Stimulated activated CD4-positive, alpha-beta T cell treated with anti-CD3 and anti-CD28 coated beads, Interleukin-15, amount 100 ng/mL, for 1 hour (primary cell): Measurements from ENCODE around the gene DIPK1B.

ENCODE experiments used
- DNase-seq, 2 donors: peaks; one replicate each; pipeline ENCODE4 v3.0.0-alpha.2; 2020; ENCODE audit warnings: low read depth in 1 of 2, low spot score in 1 of 2

DIPK1B gene

DNA sequence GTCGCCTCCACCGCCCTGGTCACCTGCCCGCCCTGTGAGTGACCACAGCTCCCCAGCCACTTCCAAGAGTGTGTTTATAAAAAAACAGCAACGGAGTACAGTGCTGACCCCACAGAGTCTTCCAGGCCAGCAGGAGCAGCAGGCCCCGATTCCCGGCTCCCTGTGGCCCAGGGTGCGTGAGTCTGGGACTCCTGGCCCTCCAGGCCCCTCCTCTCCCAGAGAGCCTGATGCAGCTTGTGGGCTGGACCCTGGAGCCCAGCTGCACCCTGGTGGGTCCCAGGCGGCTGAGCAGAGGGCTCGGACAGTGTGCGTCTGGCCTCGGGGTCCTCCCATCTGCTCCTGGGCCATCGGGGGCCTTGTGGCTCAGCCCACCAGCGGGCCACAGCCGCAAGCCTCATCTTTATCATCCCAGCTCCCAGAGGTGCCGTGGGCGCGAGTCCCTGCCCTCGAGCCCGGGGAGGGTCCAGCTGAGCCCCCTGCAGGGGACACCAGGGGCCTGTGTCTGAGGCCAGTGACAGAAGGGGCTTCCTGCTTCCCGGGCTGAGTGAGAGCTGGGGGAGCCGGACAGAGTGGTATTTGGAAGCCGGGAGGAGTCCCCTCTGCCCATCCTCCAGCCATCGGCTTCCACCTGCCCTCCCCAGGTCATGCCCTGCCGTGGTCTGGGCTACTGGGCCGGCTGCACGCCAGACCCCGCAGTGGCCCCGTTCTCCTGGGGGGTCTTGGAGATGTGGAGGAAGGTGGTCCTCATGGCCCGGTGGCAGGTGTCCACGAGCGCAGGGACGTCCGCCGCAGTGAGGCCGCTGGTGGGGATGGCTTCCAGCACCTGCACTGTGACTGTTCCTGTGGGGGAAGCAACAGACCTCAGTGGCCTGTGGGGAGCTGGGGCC is 39.0 kb upstream of the DIPK1B start:
- DNase-seq, result no peak

DNA sequence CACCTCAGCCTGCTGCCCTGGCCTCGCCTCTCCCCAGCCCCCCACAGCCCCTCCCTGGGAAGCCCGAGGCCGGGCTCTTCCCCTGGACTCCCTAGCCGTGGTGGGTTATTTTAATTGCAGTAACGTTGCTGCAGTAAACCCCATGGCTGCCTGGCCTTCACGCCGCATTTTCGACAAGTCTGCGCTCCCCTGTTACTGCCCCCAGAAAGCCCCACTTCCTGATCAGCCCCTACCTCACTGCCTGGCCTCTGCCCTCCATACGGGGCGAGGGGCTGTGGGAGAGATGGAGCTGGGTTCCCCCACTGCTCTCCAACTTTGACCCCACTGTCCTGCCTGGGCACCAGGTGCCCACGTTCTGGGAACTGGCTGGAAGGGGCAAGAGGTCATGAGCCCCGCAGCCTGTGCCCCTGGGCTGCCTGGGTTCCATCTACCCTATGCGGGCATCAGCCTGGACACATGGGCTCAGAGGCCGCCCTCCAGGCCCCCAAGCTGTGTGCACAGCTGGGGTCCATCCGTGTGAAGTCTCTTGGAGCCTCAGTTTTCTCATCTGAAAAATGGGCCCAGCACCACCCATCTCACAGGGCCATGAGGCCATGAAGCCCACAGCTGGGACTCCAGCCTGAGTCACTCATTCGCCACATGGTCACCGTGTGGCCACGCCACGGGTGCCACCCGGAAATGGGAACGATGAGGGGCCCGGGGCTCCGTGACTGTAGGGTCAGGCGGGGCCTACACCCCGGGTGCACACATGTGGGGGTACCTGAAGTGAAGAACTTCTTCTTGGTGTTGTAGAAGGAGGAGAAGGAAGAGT is 38.2 kb upstream of the DIPK1B start:
- DNase-seq, result no peak

DNA sequence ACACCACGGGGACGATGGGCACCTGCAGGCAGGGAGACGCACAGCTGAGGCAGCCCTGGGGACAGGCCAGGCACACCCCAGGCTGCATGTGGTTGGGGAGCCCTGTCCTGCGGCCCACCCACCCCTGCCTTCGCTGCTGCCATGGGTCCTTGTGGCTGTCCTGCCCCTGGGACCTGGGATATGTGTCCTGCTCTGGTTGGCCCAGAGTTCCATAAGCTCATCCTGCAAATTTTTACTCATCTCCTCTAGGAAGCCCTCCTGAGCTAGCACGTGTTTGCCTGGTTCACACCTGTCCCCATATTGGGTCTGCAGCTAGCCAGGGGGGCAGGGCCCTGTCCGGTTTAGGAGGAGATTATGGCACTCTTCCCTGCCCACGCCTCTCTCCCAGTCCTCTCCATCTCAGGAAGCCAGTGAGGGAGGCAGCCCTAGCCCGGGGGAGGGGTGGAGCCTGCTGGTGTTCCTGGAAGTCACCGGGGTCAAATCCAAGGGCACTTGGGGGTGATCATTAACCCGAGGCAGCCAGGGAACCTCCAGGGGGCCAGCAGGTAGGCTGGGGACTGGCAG is 37.5 kb upstream of the DIPK1B start:
- DNase-seq, result no peak

DNA sequence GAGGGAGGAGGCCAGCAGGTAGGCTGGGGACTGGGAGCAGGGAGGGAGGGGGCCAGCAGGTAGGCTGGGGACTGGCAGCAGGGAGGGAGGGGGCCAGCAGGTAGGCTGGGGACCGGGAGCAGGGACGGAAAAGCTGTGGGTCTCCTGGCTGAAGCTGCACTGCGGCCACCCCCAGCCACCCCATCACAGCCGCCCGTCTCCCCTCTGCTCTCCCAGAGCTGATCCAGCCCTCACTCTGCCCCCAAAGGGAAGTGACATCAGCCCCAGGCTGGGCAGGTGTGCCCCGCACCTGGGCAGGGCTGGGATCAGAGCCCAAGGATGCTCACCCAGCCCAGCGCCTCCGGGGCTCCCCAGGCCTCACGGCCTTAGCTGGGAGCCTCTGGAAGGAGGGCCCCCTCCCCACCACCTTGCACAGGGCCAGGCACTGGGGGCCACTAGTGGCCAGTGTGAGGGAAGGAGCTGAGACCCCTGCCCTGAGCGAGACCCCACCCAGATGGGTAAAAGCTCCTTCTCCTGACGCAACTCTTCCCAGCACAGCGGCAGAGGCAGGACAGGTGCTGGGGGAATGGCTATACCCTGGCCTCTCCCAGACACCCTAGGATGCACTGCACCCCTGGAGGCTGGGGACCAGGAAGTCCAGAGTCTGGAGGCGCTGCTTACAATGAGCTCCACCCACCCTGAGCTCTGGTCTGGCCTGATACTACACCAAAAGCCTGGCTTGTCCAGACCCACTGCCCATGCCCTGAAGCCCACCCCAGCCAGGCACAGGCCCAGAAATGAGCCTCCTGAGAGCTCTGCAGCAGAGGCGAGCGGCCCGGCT is 36.7 kb upstream of the DIPK1B start:
- DNase-seq, result no peak

DNA sequence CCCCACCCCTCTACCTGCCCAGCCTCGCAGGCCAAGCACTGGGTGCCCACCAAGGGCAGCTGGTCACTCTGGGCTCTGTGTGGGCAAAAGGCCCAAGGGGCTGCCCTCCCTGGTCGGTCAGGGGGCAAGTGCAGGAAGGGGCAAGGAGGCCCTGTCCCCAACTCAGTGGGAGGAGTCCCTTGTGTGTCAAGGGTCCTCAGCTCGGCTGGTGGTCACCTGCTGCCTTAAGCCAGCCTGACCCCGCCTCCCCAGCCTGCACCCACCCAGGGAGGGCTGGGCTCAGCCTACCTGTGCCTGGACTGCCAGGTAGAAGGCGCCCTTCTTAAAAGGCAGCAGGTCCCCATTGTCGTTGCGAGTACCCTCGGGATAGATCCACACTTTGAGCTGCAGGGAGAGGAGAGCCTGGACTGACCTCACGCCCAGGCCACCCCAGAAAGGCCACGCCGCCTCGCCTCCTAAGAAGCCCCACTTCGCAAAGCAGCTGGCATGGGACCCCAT is 36.0 kb upstream of the DIPK1B start:
- no peak for DNase-seq

DNA sequence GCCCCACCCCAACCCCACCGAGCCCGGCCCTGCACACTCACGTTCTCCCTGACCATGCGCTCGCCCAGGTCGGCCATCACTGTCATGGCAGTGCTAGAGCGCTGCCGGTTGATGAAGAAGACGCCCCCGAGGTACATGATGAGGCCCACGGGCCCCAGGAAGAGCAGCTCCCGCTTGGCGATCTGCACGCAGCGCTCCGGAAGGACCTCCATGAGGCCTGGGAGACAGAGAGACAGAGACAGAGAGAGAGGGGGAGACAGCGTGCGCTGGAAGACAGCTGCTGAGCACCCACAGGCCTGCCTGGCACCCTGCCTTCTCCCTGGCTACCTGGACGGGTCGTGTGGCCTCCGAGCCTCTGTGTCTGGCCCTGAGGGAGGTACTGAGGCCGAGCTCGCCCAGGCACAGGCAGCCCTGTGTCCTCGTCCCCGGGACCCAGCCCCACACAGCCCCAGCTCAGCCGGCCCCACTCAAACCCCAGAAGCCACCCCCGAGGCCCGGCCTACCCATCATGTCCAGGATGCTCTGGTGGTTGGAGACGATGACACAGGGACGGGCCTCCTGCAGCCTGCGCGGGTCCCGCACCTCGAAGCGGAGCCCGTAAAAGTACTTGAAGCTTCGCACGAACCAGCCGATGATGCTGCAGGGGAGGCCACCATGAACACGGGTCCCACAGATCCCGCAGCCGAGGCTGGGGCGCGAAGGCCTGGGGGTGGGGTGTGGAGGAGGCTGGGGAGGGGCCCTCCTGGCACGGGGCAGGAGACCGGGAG is 35.3 kb upstream of the DIPK1B start:
- DNase-seq, result no peak

DNA sequence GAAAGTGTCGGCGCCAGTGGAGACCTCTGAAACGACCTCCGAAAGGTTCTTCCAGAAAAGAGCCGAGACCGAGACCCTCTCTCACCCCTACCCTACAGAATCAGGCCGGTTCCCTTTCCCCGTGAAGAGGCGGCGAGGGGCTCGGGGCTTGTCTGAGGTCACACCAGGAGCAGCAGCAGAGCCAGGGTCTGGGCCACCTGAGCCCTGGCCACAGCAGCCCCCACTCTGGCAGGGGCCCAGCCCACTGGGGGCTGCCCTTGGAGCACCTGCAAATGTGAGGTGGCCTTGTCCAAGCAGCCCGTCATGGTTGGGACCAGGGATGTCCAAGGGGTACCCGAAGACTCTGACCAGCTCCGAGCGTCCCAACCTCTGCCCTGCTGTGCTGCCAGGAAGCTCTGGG is 34.3 kb upstream of the DIPK1B start:
- DNase-seq, result no peak

DNA sequence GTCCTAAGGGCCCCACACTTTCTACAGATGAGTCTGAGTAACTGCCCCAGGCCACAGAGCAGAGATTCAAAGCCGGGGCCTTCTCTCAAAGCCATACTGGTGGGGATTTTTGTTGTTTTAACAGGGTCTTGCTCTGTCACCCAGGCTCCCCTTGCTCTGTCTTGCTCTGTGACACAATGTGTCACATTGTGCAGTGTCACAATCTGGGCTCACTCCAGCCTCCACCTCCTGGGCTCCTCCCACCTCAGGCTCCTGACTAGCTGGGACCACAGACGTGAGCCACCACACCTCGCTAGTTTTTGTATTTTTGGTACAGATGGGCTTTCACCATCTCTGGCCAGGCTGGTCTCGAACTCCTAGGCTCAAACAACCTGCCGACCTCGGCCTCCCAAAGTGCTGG is 33.7 kb upstream of the DIPK1B start:
- no peak for DNase-seq

DNA sequence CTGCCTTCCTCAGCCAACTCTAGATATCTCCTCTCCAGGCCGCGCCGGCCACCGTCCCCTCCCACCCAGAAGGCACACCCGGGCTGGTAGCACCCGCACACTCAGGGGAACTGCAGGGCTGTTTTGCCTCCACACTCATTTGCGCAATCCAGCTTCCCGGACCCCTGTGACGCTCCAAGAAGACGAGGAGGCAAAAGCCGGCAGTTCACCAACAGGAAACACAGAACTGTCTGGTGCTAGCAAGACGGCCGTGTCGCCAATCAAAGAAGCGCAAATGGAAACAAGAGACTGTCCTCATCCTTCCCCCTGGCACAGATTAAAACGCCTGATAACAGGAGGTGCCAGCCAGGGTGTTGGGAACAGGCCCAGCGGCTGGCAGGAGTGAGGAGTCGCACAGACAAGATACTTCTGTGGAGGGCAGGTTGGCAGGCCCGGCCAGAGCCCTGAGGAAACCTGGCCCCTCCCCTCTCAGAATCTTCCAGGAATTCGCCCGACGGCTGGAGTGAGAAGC is 32.9 kb upstream of the DIPK1B start:
- DNase-seq, result no peak

DNA sequence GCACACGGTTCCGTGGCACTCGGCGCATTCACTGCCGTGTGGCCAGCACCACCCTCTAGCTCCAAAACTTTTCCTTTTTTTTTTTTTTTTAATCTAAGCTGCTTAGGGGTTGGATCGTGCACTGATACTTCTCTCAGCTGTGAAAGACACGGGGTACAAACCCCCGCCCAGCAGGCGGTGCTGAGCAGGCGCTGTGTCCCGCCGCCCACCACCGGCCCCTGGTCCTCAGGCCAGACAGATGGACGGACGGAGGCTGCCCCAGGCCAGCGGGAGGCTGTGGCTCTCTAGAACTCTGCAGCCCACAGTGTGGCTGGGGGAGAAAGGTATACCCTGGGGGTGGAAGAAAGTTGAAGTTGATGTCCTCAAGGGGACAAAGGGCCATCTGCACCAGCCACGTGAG is 31.3 kb upstream of the DIPK1B start:
- DNase-seq, result no peak

DNA sequence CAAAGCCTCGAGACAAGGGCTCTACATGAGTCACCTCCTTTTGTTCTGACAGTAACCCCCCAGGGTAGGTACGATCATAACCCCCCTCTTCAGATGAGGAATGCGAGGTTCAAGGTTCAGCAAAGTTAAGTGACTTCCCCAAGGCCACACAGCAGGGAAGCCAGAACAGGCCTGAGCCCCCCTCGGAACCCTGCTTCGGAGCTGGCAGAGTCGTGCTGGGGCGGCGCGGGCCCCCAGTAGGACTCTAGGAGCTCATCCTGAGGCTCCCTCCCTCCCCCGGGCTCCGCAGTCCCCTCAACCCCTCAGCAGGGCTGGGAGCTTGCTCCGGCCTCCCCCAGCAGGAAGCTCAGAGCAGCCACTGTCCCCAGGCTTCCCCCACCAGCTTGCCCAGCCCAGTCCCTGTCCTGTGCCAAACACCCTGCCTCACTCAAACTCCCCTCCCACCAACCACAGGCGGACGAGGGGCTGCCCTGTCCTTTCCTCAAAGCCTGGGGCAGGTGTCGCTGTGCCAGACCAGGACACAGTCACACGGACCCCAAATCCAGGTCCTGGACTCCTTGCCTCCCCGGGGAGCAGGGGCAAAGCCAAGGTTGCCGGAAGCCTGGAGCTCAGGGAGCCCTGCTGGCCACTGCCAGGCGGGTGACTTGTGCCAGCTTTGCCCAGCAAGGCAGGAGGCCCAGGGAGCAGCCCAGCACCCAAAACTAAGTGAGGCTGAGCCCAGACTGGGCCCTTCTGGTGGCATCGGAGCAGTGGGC is 30.2 kb upstream of the DIPK1B start:
- DNase-seq, result no peak

DNA sequence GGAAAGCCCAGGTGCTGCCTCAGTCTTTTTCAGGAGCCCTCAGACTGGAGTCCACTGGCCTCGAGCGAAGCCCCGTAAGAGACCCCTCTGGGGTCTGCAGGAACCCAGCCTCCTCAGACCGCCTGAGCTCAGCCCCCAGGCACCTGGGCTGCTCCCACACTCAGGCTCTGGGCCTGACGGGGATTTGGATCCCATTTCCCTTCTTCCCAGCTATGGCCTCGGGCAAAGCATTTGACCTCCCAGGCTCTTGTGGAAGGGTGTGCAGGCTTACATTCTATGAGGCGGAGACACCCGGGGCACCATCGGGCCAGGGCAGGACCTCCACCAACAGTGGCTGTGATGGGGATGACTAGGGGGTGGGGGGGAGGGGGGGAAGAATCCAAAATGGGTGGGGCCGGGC is 29.7 kb upstream of the DIPK1B start:
- no peak for DNase-seq

DNA sequence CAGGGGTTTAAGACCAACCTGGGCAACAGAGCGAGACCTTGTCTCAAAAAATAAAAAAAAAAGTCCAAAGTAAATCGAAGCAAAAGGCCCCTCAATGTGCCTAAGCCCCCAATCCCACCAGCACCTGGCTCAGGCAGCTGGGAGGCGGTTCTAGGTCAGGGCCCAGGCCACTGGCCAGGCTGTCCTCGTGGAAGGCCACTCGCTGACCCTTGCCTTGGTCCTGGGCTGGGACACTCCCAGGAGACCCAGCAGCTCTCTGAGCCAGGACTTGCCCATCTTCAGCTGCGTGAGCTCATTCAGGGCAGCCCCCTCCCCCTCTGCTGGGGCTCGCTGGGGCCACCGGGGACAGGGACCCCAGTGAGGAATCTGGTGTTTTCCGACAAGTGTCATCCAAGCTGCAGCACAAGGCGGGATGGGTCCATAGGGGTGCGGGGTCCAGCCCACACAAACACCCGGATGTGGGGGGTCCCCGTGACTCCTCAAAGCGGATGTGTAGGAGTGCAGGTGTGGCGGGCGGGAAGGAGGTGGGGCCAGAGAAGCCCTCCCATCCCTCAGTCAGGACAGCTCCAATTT is 29.1 kb upstream of the DIPK1B start:
- DNase-seq, result no peak

DNA sequence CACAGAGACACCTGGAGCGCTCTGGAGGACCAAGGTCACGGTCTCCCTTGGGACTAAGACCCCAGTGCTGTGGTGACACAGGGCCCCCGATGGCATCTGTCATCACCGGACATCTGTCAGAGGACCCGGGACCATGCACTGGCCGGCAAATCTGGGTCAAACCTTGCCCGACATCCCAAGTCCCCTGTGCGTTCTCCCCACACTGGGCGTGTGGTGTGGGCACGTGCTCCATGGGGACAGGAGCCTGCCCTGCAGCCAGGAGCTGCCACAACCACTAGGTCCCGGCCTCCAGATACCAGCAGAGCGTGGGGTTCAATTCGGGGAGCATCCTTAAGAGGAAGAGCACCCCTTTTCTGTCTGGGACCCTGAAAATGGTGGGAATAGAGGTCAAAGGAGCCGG is 28.6 kb upstream of the DIPK1B start:
- no peak for DNase-seq

DNA sequence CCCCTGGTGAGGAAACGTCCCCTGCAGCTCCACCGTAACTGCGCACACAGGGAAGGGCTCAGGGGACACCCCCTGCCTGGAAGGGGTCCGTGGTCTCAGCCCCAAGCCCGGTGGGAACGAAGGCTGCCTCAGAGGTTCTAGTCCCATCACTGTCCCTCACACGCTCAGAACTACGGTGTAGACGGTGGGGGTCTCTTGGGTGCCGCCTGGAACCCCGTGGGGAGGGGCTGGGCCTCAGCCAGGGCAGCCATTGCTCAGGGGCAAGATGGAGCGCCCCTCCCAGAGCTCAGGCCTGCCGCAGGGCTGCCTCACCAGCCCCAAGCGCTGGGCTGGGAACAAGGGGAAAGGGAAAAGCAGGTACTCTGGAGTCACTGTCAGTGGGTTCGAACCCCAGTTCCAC is 28.0 kb upstream of the DIPK1B start:
- no peak for DNase-seq

DNA sequence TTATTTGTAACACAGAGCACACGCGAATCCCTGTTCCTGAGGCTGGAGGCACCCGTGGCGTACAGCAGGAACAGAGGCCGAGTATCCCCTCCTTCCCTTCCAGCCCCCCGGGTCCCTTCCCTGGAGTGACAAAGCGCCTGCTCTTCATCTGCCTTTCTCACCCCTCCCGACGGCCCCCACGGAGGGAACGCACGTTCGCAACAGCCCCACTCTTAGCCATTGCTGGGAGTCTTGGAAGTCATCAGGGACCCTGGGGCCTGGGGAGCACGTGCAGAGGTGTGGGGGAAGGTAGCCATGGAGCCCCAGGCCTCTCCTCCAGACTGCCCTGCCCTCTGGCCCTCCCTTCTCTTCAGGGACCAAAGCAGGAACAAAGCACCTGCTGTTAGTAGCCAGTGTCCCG is 27.6 kb upstream of the DIPK1B start:
- no peak for DNase-seq

DNA sequence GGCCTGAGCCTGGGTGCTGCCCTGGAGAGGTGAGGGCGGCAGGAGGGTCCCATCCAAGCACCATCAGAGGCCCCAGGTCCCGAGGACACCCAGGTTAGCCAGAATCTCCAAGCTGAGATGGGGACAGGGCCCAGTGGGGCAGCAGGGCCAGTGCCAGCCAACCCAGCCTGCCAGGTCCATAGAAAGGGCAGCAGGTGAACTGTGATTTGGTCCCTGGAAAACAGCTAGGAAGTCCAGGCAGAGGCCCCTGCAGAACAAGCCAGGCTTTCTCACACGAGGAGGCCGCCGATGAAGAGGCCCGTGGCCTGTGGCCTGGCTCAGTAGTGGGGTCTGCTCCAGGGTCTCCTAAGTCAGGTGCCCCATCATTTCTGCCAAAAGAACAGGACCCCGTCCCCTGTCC is 27.2 kb upstream of the DIPK1B start:
- DNase-seq, result no peak

DNA sequence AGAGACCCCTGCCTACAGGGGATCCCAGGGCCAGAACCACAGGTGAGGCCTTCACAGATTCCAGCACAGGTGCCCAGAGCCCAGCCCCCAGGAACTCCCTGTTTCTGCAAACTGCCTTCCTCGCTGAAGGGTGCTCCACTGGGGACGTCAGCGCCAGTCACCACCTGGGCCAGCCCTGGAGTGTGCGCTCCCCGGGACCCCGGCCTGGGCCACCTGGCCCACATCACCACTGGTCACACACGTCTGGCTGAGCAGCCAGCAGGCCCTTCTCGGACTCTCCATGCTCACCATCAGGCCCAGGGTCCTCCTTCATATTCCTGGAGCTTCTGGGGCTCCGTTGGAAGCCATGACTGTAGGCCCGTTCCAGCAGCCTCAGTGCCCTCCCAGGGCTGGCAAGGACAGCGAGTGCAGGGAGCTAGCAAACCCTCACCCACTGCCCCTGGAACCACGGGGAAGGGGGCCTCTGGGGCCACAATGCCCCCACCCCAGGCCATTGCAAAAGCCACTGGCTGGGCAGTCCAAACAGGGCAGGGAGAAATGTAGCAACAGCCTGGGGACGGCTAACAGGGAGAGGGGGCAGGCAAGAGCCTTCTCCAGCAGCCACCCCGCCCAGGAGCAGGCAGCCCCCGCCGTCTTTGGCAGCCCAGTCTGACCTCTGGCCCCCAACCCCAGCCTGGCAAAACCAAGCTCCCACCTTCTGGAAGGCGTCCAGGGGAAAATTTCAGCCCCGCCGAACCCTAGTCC is 26.4 kb upstream of the DIPK1B start:
- DNase-seq, result no peak

DNA sequence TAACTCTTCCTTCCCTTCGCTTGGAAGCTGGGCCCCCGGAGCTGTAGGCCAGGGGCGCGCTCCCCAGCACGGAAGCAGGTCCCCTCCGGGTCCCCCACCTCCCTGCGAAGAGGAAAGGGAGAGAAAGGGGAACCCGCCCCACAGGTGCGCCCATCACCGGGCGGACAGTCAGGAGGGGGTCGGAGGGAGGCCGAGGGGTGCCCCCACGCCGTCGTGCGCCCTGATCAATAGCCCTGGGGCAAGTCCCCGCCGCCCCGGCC is 25.9 kb upstream of the DIPK1B start:
- DNase-seq, result no peak
